ENCODE data around the gene RXYLT1. TPM values are rescaled to one million over a fixed set of nuclear protein-coding genes. Genes with fewer than 3 reads are reported as not detected.

Gene RXYLT1
- total and polyA plus RNA-seq, 2 of the 8 experiments (the other 6 are each of a cell fraction or from before 2014, with no cell fraction given) = 3.8 to 10.9 TPM

DNA sequence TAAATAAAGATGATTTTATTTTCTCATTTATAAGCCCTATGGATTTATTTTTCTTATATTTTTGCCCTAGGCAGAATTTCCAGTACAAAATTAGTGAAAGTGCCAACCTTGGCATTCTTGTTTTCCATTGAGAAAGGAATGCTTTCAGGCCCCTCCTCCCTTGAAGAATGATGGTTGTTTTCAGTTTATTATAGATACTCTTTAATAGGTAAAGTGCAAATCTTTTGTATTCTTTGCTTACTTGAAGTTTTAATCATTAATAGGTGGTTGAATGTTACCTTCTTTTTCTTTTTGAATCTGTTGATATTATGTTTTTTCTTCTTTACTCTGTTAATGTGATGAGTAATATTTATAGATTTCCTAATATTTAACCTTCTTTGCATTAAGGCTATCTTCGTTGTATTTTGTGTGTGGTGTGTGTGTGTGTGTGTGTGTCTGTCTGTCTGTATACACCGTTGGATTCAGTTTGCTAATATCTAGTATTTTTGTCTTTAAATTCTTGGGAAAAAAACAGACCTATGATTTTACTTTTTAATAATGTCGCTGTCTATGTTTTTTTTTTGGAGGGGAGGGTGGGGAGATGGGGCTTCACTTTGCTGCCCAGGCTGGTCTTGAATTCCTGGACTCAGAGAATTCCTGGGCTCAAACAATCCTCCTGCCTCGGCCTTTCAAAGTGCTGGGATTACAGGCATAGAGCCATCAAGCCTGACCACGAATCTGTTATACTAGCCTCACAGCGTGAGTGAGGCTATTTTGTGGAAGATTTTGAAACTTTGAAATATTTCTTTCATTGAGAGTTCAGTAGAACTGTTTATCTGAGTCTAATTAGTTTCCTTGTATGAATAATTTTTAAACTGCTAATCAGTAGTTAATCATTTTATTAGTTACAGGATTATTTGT lies 78.3 kb downstream of the RXYLT1 start (continued):
- no peak for TF ChIP-seq CTBP2 (IDR thresholded peaks at IDR 0.05; ENCODE audit: borderline replicate concordance, insufficient read depth, insufficient read length, low read length)

Small RNA genes lying within 50 kb of the gene (small RNA-seq; reads per million reads assigned to genes)
- not detected for gene AC084357.1 (ENCODE audit: insufficient read depth)

Other genes starting within 250 kb of the RXYLT1 start
- gene DPY19L2, start 111.4 kb upstream of the RXYLT1 start, total RNA-seq (2021; fragmentation: NEBNext Ultra II Directional; extraction: Animal tissue kit (Norgen Biotek cat#: 25700)) = 2.2 and 3.3 TPM in 2 replicates
- 1.1 and 2.2 TPM in 2 replicates for gene DPY19L2, start 111.4 kb upstream of the RXYLT1 start, polyA plus RNA-seq (2011; rRNA removed)
- gene SRGAP1, start 64.8 kb downstream of the RXYLT1 start, total RNA-seq (2021; fragmentation: NEBNext Ultra II Directional; extraction: Animal tissue kit (Norgen Biotek cat#: 25700)) = 5.5 and 7.3 TPM in 2 replicates
- gene SRGAP1, start 64.8 kb downstream of the RXYLT1 start, polyA plus RNA-seq (2011; rRNA removed) = 2.5 and 3.2 TPM in 2 replicates